CD4-positive, alpha-beta memory T cell (primary cell): ENCODE measurements around the gene CKS1B. TPM values are rescaled to one million over a fixed set of nuclear protein-coding genes. Genes with fewer than 3 reads are reported as not detected.

ENCODE experiments used
- CTCF ChIA-PET: fragments of 350-600 bp; sonication (Branson Sonifier 250); formaldehyde crosslinking; loops from one replicate; lab custom pipeline; 2021; ENCODE audit warnings: inconsistent platforms; ENCODE audit not compliant: partially characterized antibody; lab: Charles Lee
- POLR2A ChIA-PET: fragments of 350-600 bp; sonication (Branson Sonifier 250); formaldehyde crosslinking; loops from one replicate; lab custom pipeline; 2021; ENCODE audit not compliant: partially characterized antibody; lab: Charles Lee
- DNase-seq, 5 donors: peaks; one replicate each; pipeline versions ENCODE4 v3.0.0 to v3.0.0-alpha.2; 2020 to 2022; ENCODE audit warnings: mixed read lengths in 1 of 5
- H3K27ac ChIP-seq: one replicate; pipeline ENCODE4 v1.7.0; 2013; ENCODE audit warnings: low read depth, low read length
- H3K27me3 ChIP-seq: 2 replicates; pipeline ENCODE4 v1.7.0; 2013; ENCODE audit warnings: mild to moderate bottlenecking, low read length, moderate library complexity; ENCODE audit not compliant: insufficient read depth
- H3K36me3 ChIP-seq: 2 replicates; pipeline ENCODE4 v1.7.0; 2013; ENCODE audit warnings: mild to moderate bottlenecking, low read length, moderate library complexity; ENCODE audit not compliant: insufficient read depth
- H3K4me1 ChIP-seq: 2 replicates; pipeline ENCODE4 v1.7.0; 2013; ENCODE audit warnings: mild to moderate bottlenecking, low read length, moderate library complexity; ENCODE audit not compliant: insufficient read depth
- H3K4me3 ChIP-seq, 2 donors: one replicate each; pipeline ENCODE4 v1.7.0; 2013; ENCODE audit warnings: low read length in 2 of 2, mild to moderate bottlenecking in 1 of 2
- H3K9me3 ChIP-seq, 2 donors: one replicate each; pipeline ENCODE4 v1.7.0; 2013; ENCODE audit warnings: low read length in 2 of 2, control low read depth in 1 of 2; ENCODE audit not compliant: control insufficient read depth in 1 of 2
- H3K27ac Mint-ChIP-seq, 7 donors: one replicate each; pipeline ENCODE4 v1.8.0; 2020 to 2021; ENCODE audit warnings: mixed read lengths in 7 of 7, mild to moderate bottlenecking in 6 of 7, inconsistent platforms in 3 of 7, moderate library complexity in 3 of 7
- H3K27me3 Mint-ChIP-seq, 2 donors: one replicate each; pipeline ENCODE4 v1.8.0; 2020 to 2021; ENCODE audit warnings: mixed read lengths in 2 of 2
- H3K36me3 Mint-ChIP-seq, 2 donors: one replicate each; pipeline ENCODE4 v1.8.0; 2020 to 2021; ENCODE audit warnings: mixed read lengths in 2 of 2, inconsistent platforms in 1 of 2, mild to moderate bottlenecking in 1 of 2
- H3K4me1 Mint-ChIP-seq, 4 donors: one replicate each; pipeline ENCODE4 v1.8.0; 2020 to 2021; ENCODE audit warnings: mixed read lengths in 4 of 4, mild to moderate bottlenecking in 1 of 4
- H3K4me3 Mint-ChIP-seq, 8 donors: one replicate each; pipeline ENCODE4 v1.8.0; 2020 to 2021; ENCODE audit warnings: mixed read lengths in 8 of 8, mild to moderate bottlenecking in 7 of 8, moderate library complexity in 6 of 8, inconsistent platforms in 3 of 8
- H3K9me3 Mint-ChIP-seq, 8 donors: one replicate each; pipeline ENCODE4 v1.8.0; 2020 to 2021; ENCODE audit warnings: mixed read lengths in 8 of 8, mild to moderate bottlenecking in 5 of 8, inconsistent platforms in 3 of 8, moderate library complexity in 1 of 8
- intact Hi-C: fragments of 100-400 bp; cut with micrococcal nuclease; formaldehyde crosslinking; loops from one replicate; pipeline ENCODE4 v1.15.1; 2023
- polyA plus RNA-seq, 2 donors: library from polyadenylated mRNA; unstranded; fragments of 300-500 nt; fragmentation: Illumina TruSeq; gene quantifications; one replicate each; pipeline ENCODE4 v1.2.3, GENCODE V29; 2021
- total RNA-seq, 2 experiments: library from RNA; stranded (reverse); gene quantifications; one replicate each; pipeline ENCODE4 v1.2.3, GENCODE V29; 2021

The CKS1B gene
- total and polyA plus RNA-seq, 4 experiments from 2014 or later = 12.2 to 67.9 (median 31.6) TPM

GRCh38 chr1:155012776-155013602 is 38.5 kb downstream of the CKS1B start:
- peak overlapping the region; percentile 4 to 23 for H3K4me3 ChIP-seq
- H3K4me3 Mint-ChIP-seq = peak overlapping the region; percentile 72 to 98 (median 88)
- POLR2A ChIA-PET = interaction anchor here (0.5 to 38.9 kb wide), 13 partner anchors 10 to 844 kb away, joined by 3 to 1543 read pairs (median 5); partner anchors contain the start of genes ADAM15, CKS1B, FLAD1 and GON4L
- no peaks in the 10 kb centered on the region for H3K27me3 ChIP-seq
- CTCF ChIA-PET = interaction anchor here (0.7 to 18.7 kb wide), 10 partner anchors 8 to 453 kb away, joined by 3 to 381 read pairs (median 4); partner anchors contain the start of genes CKS1B, FLAD1, LENEP and PMVK
- peaks cover 8% of the 10 kb centered on the region for H3K36me3 ChIP-seq
- no peaks in the 10 kb centered on the region for H3K27me3 Mint-ChIP-seq
- H3K36me3 Mint-ChIP-seq = peaks cover 9 to 43% of the 10 kb centered on the region in 2 donors
- peaks cover 39 to 93% (median 65%) of the 10 kb centered on the region in 4 donors for H3K4me1 Mint-ChIP-seq
- H3K9me3 ChIP-seq = no peaks in the 10 kb centered on the region
- peak overlapping the region; percentile 62 to 97 (median 94) for H3K27ac Mint-ChIP-seq
- intact Hi-C loops = no loop called here
- peaks cover 0 to 3% (median 0%) of the 10 kb centered on the region in 8 donors for H3K9me3 Mint-ChIP-seq
- H3K4me1 ChIP-seq = peaks cover 91% of the 10 kb centered on the region
- DNase-seq = peak in 1 of 5 donors; percentile 5
- peak overlapping the region; percentile 86 for H3K27ac ChIP-seq

- Histone ChIP-seq H3K4me1 (peaks cover 91% of the 10 kb centered on the region), H3K27me3 (no peaks in the 10 kb centered on the region), H3K9me3 (no peaks in the 10 kb centered on the region), H3K36me3 (peaks cover 8% of the 10 kb centered on the region), H3K27ac (peak overlapping the region; percentile 86), H3K4me3 (peak overlapping the region; percentile 4 to 23)
- Mint-ChIP-seq H3K36me3 (peaks cover 9 to 43% of the 10 kb centered on the region in 2 donors), H3K4me1 (peaks cover 37 to 87% (median 62%) of the 10 kb centered on the region in 4 donors), H3K27me3 (no peaks in the 10 kb centered on the region), H3K27ac (peak overlapping the region; percentile 90 to 97 (median 94)), H3K9me3 (peaks cover 0 to 3% (median 0%) of the 10 kb centered on the region in 8 donors), H3K4me3 (peak overlapping the region; percentile 72 to 98 (median 88))
- intact Hi-C loops = no loop called here
- peak in 4 of 5 donors; percentile 48 to 64 (median 48) for DNase-seq
- ChIA-PET POLR2A (interaction anchor here (0.5 to 38.9 kb wide), 12 partner anchors 9 to 844 kb away, joined by 3 to 1543 read pairs (median 5); partner anchors contain the start of genes ADAM15, CKS1B, FLAD1 and GON4L), CTCF (interaction anchor here (0.7 to 18.7 kb wide), 5 partner anchors 14 to 77 kb away, joined by 4 to 381 read pairs (median 4); partner anchors contain the start of genes CKS1B, FLAD1, LENEP and PMVK)
These were observed 39.2 kb downstream of the CKS1B start for GRCh38 chr1:155013632-155014031.

GRCh38 chr1:155014709-155015508 is 40.4 kb downstream of the CKS1B start:
- H3K4me3 Mint-ChIP-seq = peak overlapping the region in 3 of 8 donors; percentile 20 to 93 (median 54)
- peaks cover 43 to 87% (median 71%) of the 10 kb centered on the region in 4 donors for H3K4me1 Mint-ChIP-seq
- Histone ChIP-seq H3K36me3 (peaks cover 8% of the 10 kb centered on the region), H3K4me3 (no peak overlapping the region), H3K9me3 (no peaks in the 10 kb centered on the region), H3K27me3 (no peaks in the 10 kb centered on the region), H3K4me1 (peaks cover 88% of the 10 kb centered on the region), H3K27ac (peak overlapping the region; percentile 86)
- intact Hi-C loops = no loop called here
- H3K27me3 Mint-ChIP-seq = no peaks in the 10 kb centered on the region
- H3K9me3 Mint-ChIP-seq = peaks cover 0 to 3% (median 0%) of the 10 kb centered on the region in 8 donors
- peak overlapping the region; percentile 6 to 96 (median 94) for H3K27ac Mint-ChIP-seq
- DNase-seq = peak in 1 of 5 donors; percentile 6
- CTCF ChIA-PET = interaction anchor here (1.2 to 18.7 kb wide), 6 partner anchors 16 to 77 kb away, joined by 4 to 381 read pairs (median 54); partner anchors contain the start of genes CKS1B, FLAD1, LENEP and PBXIP1
- peaks cover 13 to 38% of the 10 kb centered on the region in 2 donors for H3K36me3 Mint-ChIP-seq
- POLR2A ChIA-PET = interaction anchor here (1.0 to 38.9 kb wide), 7 partner anchors 7 to 78 kb away, joined by 3 to 1543 read pairs (median 67); partner anchors contain the start of genes CKS1B, FLAD1, LENEP and PBXIP1

- DNase-seq = peak in 2 of 5 donors; percentile 24 to 37
- peaks cover 45 to 83% (median 70%) of the 10 kb centered on the region in 4 donors for H3K4me1 Mint-ChIP-seq
- peaks cover 13 to 33% of the 10 kb centered on the region in 2 donors for H3K36me3 Mint-ChIP-seq
- H3K27ac Mint-ChIP-seq = peak overlapping the region; percentile 85 to 96 (median 93)
- H3K4me3 Mint-ChIP-seq = peak overlapping the region; percentile 66 to 86 (median 76)
- ChIA-PET POLR2A (interaction anchor here (1.8 to 38.9 kb wide), 7 partner anchors 8 to 124 kb away, joined by 4 to 1543 read pairs (median 67); partner anchors contain the start of genes CKS1B, FLAD1, LENEP and PBXIP1), CTCF (interaction anchor here (1.2 to 18.7 kb wide), 13 partner anchors 8 to 456 kb away, joined by 3 to 381 read pairs (median 26); partner anchors contain the start of genes ADAM15, CKS1B, FLAD1 and LENEP)
- Histone ChIP-seq H3K27ac (peak overlapping the region; percentile 86), H3K36me3 (peaks cover 8% of the 10 kb centered on the region), H3K27me3 (no peaks in the 10 kb centered on the region), H3K4me3 (peak overlapping the region in 1 of 2 donors; percentile 11), H3K9me3 (no peaks in the 10 kb centered on the region), H3K4me1 (peaks cover 80% of the 10 kb centered on the region)
- peaks cover 0 to 3% (median 0%) of the 10 kb centered on the region in 8 donors for H3K9me3 Mint-ChIP-seq
- no peaks in the 10 kb centered on the region for H3K27me3 Mint-ChIP-seq
- intact Hi-C loops = no loop called here
These were observed 41.2 kb downstream of the CKS1B start for GRCh38 chr1:155015527-155016230.

- Histone ChIP-seq H3K4me1 (peaks cover 73% of the 10 kb centered on the region), H3K27ac (peak overlapping the region; percentile 86), H3K4me3 (peak overlapping the region in 1 of 2 donors; percentile 11), H3K36me3 (peaks cover 8% of the 10 kb centered on the region), H3K27me3 (no peaks in the 10 kb centered on the region), H3K9me3 (no peaks in the 10 kb centered on the region)
- peak overlapping the region; percentile 67 to 86 (median 76) for H3K4me3 Mint-ChIP-seq
- peaks cover 45 to 78% (median 67%) of the 10 kb centered on the region in 4 donors for H3K4me1 Mint-ChIP-seq
- peak overlapping the region; percentile 85 to 96 (median 93) for H3K27ac Mint-ChIP-seq
- H3K36me3 Mint-ChIP-seq = peaks cover 13 to 33% of the 10 kb centered on the region in 2 donors
- CTCF ChIA-PET = interaction anchor here (0.7 to 18.7 kb wide), 16 partner anchors 8 to 456 kb away, joined by 3 to 381 read pairs (median 16); partner anchors contain the start of genes ADAM15, CKS1B, FLAD1 and LENEP
- peaks cover 0 to 3% (median 0%) of the 10 kb centered on the region in 8 donors for H3K9me3 Mint-ChIP-seq
- POLR2A ChIA-PET = interaction anchor here (1.5 to 38.9 kb wide), 9 partner anchors 9 to 124 kb away, joined by 4 to 1543 read pairs (median 51); partner anchors contain the start of genes CKS1B, FLAD1, LENEP and PBXIP1
- DNase-seq = peak in 1 of 5 donors; percentile 38
- intact Hi-C loops = no loop called here
- no peaks in the 10 kb centered on the region for H3K27me3 Mint-ChIP-seq
These were observed 41.9 kb downstream of the CKS1B start for GRCh38 chr1:155016231-155016831.
